GM23248 (cell line): Measurements from ENCODE around the gene C1RL.

Experiments
- EZH2 ChIP-seq: fragments of 200-600 bp; sonication (generic); IDR thresholded peaks from 2 replicates; pipeline ENCODE4 v1.6.1; 2018; ENCODE audit warnings: antibody characterized with exemption, mild to moderate bottlenecking; ENCODE audit not compliant: insufficient read depth, poor library complexity, severe bottlenecking
- EZH2phosphoT487 ChIP-seq: fragments of 200-600 bp; sonication (generic); IDR thresholded peaks from 2 replicates; pipeline ENCODE4 v1.6.1; 2018; ENCODE audit warnings: antibody characterized with exemption, moderate library complexity, mild to moderate bottlenecking, low read depth; ENCODE audit not compliant: insufficient read depth

DNA sequence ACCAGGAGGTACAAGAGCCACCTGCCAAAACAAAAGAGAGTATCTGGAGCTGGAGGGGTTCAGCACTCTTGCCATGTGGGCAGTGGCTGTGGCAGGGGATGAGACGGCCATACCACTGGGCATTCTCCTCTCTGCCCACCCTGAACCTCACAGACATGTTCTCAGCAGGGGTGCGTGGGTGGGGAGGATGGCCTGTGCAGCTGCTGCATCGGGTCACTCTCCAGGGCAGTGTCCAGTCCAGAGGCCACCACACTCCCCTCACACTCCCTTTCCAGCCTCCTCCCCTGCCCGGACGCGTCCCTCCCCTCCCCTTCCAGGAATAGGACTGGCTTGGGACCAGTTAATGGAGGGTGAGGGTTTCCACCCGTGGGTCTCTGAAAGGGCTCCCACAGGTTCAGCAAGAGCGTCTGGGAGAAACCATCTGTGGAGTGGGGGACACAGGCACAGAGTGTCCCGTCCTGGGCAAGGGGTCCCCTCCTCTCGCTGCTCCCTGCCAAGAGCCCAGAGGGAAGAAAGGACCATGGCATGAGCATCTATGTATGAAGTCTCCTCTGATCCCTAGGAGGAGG lies 17.3 kb downstream of the C1RL start:
- TF ChIP-seq EZH2phosphoT487, result no peak
- TF ChIP-seq EZH2, result no peak
